ENCODE measurements around the gene SMARCA4.

DNA sequence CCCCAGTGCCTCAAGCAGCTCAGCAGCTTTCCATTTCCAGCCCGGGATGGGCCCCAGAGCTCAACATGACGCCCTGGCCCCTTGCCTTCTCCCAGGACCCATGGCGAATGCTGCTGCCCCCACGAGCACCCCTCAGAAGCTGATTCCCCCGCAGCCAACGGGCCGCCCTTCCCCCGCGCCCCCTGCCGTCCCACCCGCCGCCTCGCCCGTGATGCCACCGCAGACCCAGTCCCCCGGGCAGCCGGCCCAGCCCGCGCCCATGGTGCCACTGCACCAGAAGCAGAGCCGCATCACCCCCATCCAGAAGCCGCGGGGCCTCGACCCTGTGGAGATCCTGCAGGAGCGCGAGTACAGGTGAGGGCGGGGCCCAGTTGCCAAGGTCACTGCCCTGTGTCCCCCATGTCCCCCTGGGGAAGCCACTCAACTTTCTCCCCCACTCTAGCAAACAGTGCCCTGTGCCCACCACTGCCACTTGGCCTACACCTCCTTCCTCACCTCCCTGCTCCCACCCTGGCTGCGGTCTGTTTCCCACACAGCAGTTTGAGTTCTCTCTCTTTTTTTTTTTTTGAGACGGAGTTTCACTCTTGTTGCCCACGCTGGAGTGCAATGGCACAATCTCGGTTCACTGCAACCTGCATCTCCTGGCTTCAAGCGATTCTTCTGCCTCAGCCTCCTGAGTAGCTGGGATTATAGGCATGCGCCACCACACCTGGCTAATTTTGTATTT is 26.9 kb downstream of the SMARCA4 start:
- TF ChIP-seq EZH2phosphoT487 (IDR thresholded peaks at IDR 0.05; ENCODE audit: borderline replicate concordance, low read depth, low read length) (no peak), CTCF (conservative IDR thresholded peaks at IDR 0.05; ENCODE audit: low read length) (no peak)
